DND-41 (cell line): ENCODE data around the gene NR6A1.

Experiments
- ATAC-seq: fragments of 200-7000 bp; cut with Tn5 transposase; 3 replicates; pipeline ENCODE4 v1.9.1; 2021; ENCODE audit warnings: low read depth; ENCODE audit not compliant: insufficient read depth
- DNase-seq: peaks from one replicate; pipeline ENCODE4 v3.0.0-alpha.2; 2020
- H2AFZ ChIP-seq: 2 replicates; pipeline ENCODE4 v1.6.0; 2012; ENCODE audit warnings: low read depth, low read length
- H3K27ac ChIP-seq: 2 replicates; pipeline ENCODE4 v1.5.1; 2012; ENCODE audit warnings: low read length, inconsistent platforms
- H3K27me3 ChIP-seq: fragments of 200-600 bp; sonication (generic); 2 replicates; pipeline ENCODE4 v1.6.0; 2012; ENCODE audit warnings: low read length, mild to moderate bottlenecking, inconsistent platforms; ENCODE audit not compliant: insufficient read depth, poor library complexity
- H3K36me3 ChIP-seq: 2 replicates; pipeline ENCODE4 v1.5.1; 2012; ENCODE audit warnings: low read length, inconsistent platforms; ENCODE audit not compliant: insufficient read depth
- H3K4me1 ChIP-seq: 2 replicates; pipeline ENCODE4 v1.5.1; 2012; ENCODE audit warnings: mild to moderate bottlenecking, low read length; ENCODE audit not compliant: insufficient read depth
- H3K4me2 ChIP-seq: 2 replicates; pipeline ENCODE4 v1.6.0; 2012; ENCODE audit warnings: mild to moderate bottlenecking, moderate library complexity, low read length, inconsistent platforms; ENCODE audit not compliant: insufficient read depth
- H3K4me3 ChIP-seq, 2 experiments: fragments of 200-600 bp in 1 of 2; shearing (Covaris generic) in 1 of 2; 2 replicates each; pipeline ENCODE4 v1.5.1; 2012 to 2016; ENCODE audit warnings: inconsistent platforms in 2 of 2, low read length in 2 of 2, mild to moderate bottlenecking in 2 of 2, low read depth in 1 of 2, moderate library complexity in 1 of 2
- H3K79me2 ChIP-seq: 2 replicates; pipeline ENCODE4 v1.6.0; 2012; ENCODE audit warnings: low read length, inconsistent platforms; ENCODE audit not compliant: insufficient read depth
- H3K9ac ChIP-seq: 2 replicates; pipeline ENCODE4 v1.6.0; 2012; ENCODE audit warnings: low read depth, mild to moderate bottlenecking, inconsistent platforms, low read length, moderate library complexity
- H3K9me3 ChIP-seq: 2 replicates; pipeline ENCODE4 v1.5.1; 2012; ENCODE audit warnings: low read length, moderate library complexity, mild to moderate bottlenecking, inconsistent platforms; ENCODE audit not compliant: insufficient read depth, severe bottlenecking
- H4K20me1 ChIP-seq: 2 replicates; pipeline ENCODE4 v1.6.0; 2012; ENCODE audit warnings: low read length; ENCODE audit not compliant: insufficient read depth
- CTCF ChIP-seq: IDR thresholded peaks from 2 replicates; pipeline ENCODE4 v1.5.1; 2012; ENCODE audit warnings: borderline replicate concordance, low read length, moderate library complexity, mild to moderate bottlenecking; ENCODE audit not compliant: poor library complexity, severe bottlenecking; ENCODE audit errors: extremely low read depth
- EZH2 ChIP-seq: IDR thresholded peaks from 3 replicates; pipeline ENCODE4 v1.6.1; 2012; ENCODE audit warnings: borderline replicate concordance, low read depth, mild to moderate bottlenecking, moderate library complexity, low read length, inconsistent platforms; ENCODE audit not compliant: severe bottlenecking

Gene NR6A1

DNA sequence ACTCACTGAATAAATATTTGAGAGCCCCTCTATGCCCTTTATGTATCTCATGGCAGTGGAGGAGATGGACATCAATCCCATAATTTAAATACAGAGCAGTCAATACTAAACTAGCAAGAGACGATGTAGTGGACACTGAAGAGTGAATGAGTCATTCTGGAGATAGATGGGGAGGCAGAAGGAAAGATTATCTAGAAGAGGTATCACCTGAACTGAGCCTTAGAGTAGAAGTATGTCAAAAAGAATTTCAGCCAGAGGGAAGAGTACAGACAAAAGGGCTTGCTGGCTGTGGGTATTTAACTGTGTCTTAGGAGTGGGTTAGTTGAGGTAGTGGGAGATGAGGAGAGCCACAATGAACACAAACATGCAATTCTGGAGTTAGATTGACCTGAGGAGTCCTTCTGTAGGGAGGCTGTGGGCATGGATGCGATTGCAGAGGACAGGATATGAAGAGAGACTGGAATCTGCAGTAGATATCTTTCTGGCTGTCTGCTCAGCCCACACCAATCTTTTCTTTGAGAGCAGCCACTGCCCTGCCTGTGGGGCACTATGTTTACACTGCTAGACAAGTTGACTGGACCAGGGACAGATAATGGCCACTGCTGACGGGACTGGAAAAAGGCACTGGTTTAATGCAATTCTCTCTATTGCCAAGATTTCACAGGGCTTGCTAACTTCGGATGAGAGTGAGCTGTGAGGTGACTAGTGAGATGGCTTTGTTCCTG is 200.0 kb downstream of the NR6A1 start:
- no peak for DNase-seq
- H3K9ac ChIP-seq, result no peak overlapping the region
- H3K4me1 ChIP-seq, result no peaks in the 10 kb centered on the region
- H3K36me3 ChIP-seq, result no peaks in the 10 kb centered on the region
- H3K79me2 ChIP-seq, result no peaks in the 10 kb centered on the region
- H3K4me2 ChIP-seq, result no peak overlapping the region
- H3K27ac ChIP-seq, result no peak overlapping the region
- H3K9me3 ChIP-seq, result no peaks in the 10 kb centered on the region
- no peak for ATAC-seq
- H4K20me1 ChIP-seq, result no peaks in the 10 kb centered on the region
- no peak overlapping the region for H3K4me3 ChIP-seq
- H2AFZ ChIP-seq, result no peak overlapping the region
- H3K27me3 ChIP-seq, result no peaks in the 10 kb centered on the region
- TF ChIP-seq CTCF (no peak), EZH2 (no peak)

DNA sequence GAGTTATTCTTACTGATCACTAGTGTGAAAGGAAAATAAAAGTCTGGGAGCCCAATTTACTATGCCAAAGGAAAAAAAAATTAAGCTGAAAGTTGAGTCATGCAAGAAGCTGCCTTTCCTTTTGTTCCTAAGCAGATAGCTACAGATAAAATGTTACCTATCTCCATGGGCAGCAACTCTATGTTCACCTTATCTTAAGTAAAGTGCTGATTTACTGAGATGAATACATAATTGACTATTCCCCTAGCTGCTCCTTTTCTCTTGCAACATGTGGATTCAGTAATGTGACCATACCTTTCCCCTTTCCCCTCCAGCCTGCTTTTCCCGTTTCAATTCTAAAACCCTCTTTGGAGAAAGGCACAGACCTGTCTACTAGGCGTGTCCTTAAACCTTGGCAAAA is 201.2 kb downstream of the NR6A1 start:
- Histone ChIP-seq H3K36me3 (no peaks in the 10 kb centered on the region), H3K9ac (no peak overlapping the region), H3K4me2 (no peak overlapping the region), H3K4me3 (no peak overlapping the region), H3K79me2 (no peaks in the 10 kb centered on the region), H3K4me1 (no peaks in the 10 kb centered on the region), H3K27me3 (no peaks in the 10 kb centered on the region), H4K20me1 (no peaks in the 10 kb centered on the region), H3K27ac (no peak overlapping the region), H3K9me3 (no peaks in the 10 kb centered on the region), H2AFZ (no peak overlapping the region)
- no peak for ATAC-seq
- no peak for TF ChIP-seq CTCF
- TF ChIP-seq EZH2, result no peak
- no peak for DNase-seq

- Histone ChIP-seq H3K4me3 (no peak overlapping the region), H3K9me3 (no peaks in the 10 kb centered on the region), H3K27me3 (no peaks in the 10 kb centered on the region), H3K4me2 (no peak overlapping the region), H3K79me2 (no peaks in the 10 kb centered on the region), H4K20me1 (no peaks in the 10 kb centered on the region), H3K27ac (no peak overlapping the region), H3K4me1 (no peaks in the 10 kb centered on the region), H2AFZ (no peak overlapping the region), H3K9ac (no peak overlapping the region), H3K36me3 (no peaks in the 10 kb centered on the region)
- ATAC-seq, result no peak
- no peak for DNase-seq
- no peak for TF ChIP-seq EZH2
- no peak for TF ChIP-seq CTCF
Observed at GRCh38 chr9:124567362-124567761, 203.7 kb downstream of the NR6A1 start.
